ENCODE measurements around the gene PHLDA1.

Gene PHLDA1

DNA sequence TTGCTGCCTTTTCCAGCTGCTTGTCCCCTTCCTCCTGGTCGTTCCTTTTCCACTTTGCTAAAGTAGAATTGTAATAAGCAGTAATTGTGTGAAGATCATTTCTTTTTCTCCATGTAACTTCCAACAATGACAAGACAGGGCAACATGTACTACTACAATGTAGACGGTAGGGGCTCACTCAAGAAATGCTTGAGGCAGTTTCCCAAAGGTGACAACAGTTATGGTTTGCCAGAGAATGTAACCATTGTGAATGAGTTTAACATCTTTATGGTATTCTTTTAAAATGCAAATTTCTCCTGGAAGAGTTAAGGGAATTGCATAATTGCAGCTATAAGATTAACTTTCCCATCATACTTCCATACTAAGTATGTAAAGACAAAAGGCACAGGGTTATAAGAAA is 23.8 kb upstream of the PHLDA1 start:
- Histone ChIP-seq H3K27ac (ENCODE audit: low read depth, low read length, poor library complexity, severe bottlenecking) (no peak overlapping the region), H3K4me2 (ENCODE audit: low read length) (no peak overlapping the region), H3K27me3 (ENCODE audit: insufficient read depth, low read length) (no peaks in the 10 kb centered on the region), H3K9me2 (ENCODE audit: low read depth, low read length) (no peaks in the 10 kb centered on the region), H3K9me3 (ENCODE audit: low read length) (no peaks in the 10 kb centered on the region), H4K20me1 (ENCODE audit: insufficient read depth, low read length) (no peaks in the 10 kb centered on the region; the same call in 1 of the 2 replicates), H2AFZ (ENCODE audit: low read length) (no peak overlapping the region), H3K4me1 (ENCODE audit: insufficient read depth, low read length, severe bottlenecking) (no peaks in the 10 kb centered on the region), H3K4me3 (ENCODE audit: low read depth, low read length, poor library complexity, severe bottlenecking) (no peak overlapping the region), H3K79me2 (ENCODE audit: insufficient read depth, low read length) (no peaks in the 10 kb centered on the region; the same call in 1 of the 2 replicates), H3K9ac (ENCODE audit: low read length) (no peak overlapping the region), H3K36me3 (ENCODE audit: insufficient read depth, low read length) (peaks cover 98% of the 10 kb centered on the region), H3F3A (ENCODE audit: insufficient read depth, low read length) (no peaks in the 10 kb centered on the region)
- TF ChIP-seq, protein P1, sequence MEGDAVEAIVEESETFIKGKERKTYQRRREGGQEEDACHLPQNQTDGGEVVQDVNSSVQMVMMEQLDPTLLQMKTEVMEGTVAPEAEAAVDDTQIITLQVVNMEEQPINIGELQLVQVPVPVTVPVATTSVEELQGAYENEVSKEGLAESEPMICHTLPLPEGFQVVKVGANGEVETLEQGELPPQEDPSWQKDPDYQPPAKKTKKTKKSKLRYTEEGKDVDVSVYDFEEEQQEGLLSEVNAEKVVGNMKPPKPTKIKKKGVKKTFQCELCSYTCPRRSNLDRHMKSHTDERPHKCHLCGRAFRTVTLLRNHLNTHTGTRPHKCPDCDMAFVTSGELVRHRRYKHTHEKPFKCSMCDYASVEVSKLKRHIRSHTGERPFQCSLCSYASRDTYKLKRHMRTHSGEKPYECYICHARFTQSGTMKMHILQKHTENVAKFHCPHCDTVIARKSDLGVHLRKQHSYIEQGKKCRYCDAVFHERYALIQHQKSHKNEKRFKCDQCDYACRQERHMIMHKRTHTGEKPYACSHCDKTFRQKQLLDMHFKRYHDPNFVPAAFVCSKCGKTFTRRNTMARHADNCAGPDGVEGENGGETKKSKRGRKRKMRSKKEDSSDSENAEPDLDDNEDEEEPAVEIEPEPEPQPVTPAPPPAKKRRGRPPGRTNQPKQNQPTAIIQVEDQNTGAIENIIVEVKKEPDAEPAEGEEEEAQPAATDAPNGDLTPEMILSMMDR (IDR thresholded peaks at IDR 0.05; ENCODE audit: low read length): no peak
- no peak for TF ChIP-seq EZH2 (IDR thresholded peaks at IDR 0.05; ENCODE audit: borderline replicate concordance, low read length)

DNA sequence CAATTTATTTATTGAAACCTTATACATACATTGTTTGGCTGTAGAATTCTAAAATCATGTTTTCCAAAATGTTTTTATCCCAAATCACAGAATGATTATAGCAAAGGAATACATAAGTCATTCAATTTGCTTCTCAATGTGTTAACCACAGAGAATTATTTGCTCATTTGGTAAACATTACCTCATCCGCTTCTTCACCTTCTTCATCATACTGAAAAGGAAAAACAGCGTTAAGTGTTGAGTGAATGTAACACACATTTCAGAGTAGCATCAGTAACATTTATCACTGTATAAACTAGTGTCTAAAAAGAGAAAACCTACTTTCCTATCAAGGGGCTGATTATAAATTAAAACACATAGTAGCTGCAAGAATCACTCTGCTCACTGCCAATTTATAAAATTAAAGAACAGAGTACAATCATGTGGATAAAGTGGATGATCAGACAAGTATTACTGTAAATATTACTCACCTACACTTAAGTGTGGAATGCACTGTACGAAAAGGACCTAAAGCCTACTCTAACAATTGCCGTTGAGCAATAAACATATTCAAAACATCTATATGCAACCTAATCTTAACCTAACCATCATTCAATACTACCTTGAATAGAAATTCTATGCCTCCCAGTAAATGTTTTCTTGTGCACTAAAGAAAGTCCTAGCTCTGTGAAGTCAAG is 18.1 kb upstream of the PHLDA1 start:
- no peaks in the 10 kb centered on the region for H3K4me1 ChIP-seq (ENCODE audit: insufficient read depth, low read length, severe bottlenecking)
- no peak for TF ChIP-seq EZH2 (IDR thresholded peaks at IDR 0.05; ENCODE audit: borderline replicate concordance, low read length)
- TF ChIP-seq, protein P1 (IDR thresholded peaks at IDR 0.05; ENCODE audit: low read length): no peak

DNA sequence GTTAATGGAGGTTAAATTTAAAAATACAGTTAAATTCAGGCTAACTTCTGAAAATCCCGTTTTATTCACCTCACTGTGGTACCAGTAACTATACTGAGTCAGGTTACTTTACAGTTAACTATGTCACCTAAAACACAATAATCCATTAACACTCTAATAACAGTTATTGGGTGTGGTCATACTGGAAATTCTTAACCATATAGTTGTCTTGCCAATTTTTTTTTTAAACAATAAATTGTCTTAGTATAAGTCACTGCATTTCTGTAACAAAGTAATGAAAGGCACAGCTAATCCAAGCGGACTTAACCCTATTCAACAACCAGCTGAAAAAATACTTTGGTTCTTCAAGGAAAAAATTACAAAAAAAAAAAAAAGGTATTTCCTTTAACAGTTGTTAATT is 16.2 kb upstream of the PHLDA1 start:
- Histone ChIP-seq H4K20me1 (ENCODE audit: insufficient read depth, low read length) (no peaks in the 10 kb centered on the region), H3K36me3 (ENCODE audit: insufficient read depth, low read length) (peaks cover 81% of the 10 kb centered on the region), H3K79me2 (ENCODE audit: insufficient read depth, low read length) (no peaks in the 10 kb centered on the region)

More for the DNA sequence above, 18.1 kb upstream of the PHLDA1 start:
- Histone ChIP-seq H3K79me2 (ENCODE audit: insufficient read depth, low read length) (no peaks in the 10 kb centered on the region), H3F3A (ENCODE audit: insufficient read depth, low read length) (no peaks in the 10 kb centered on the region), H3K9me2 (ENCODE audit: low read depth, low read length) (no peaks in the 10 kb centered on the region), H3K9ac (ENCODE audit: low read length) (no peak overlapping the region), H3K4me3 (ENCODE audit: low read depth, low read length, poor library complexity, severe bottlenecking) (no peak overlapping the region), H3K9me3 (ENCODE audit: low read length) (no peaks in the 10 kb centered on the region), H3K27ac (ENCODE audit: low read depth, low read length, poor library complexity, severe bottlenecking) (no peak overlapping the region), H3K4me2 (ENCODE audit: low read length) (no peak overlapping the region), H3K27me3 (ENCODE audit: insufficient read depth, low read length) (no peaks in the 10 kb centered on the region), H4K20me1 (ENCODE audit: insufficient read depth, low read length) (no peaks in the 10 kb centered on the region), H2AFZ (ENCODE audit: low read length) (no peak overlapping the region), H3K36me3 (ENCODE audit: insufficient read depth, low read length) (peaks cover 92% of the 10 kb centered on the region)

More for the DNA sequence above, 16.2 kb upstream of the PHLDA1 start:
- H3K9me2 ChIP-seq (ENCODE audit: low read depth, low read length): no peaks in the 10 kb centered on the region
- H3K4me2 ChIP-seq (ENCODE audit: low read length): no peak overlapping the region
- no peaks in the 10 kb centered on the region for H3F3A ChIP-seq (ENCODE audit: insufficient read depth, low read length)
- no peaks in the 10 kb centered on the region for H3K4me1 ChIP-seq (ENCODE audit: insufficient read depth, low read length, severe bottlenecking)
- no peak overlapping the region for H3K27ac ChIP-seq (ENCODE audit: low read depth, low read length, poor library complexity, severe bottlenecking)
- H3K4me3 ChIP-seq (ENCODE audit: low read depth, low read length, poor library complexity, severe bottlenecking): no peak overlapping the region
- H3K27me3 ChIP-seq (ENCODE audit: insufficient read depth, low read length): no peaks in the 10 kb centered on the region
- TF ChIP-seq, protein P1 (IDR thresholded peaks at IDR 0.05; ENCODE audit: low read length): no peak
- TF ChIP-seq EZH2 (IDR thresholded peaks at IDR 0.05; ENCODE audit: borderline replicate concordance, low read length): no peak
- H3K9ac ChIP-seq (ENCODE audit: low read length): no peak overlapping the region
- no peaks in the 10 kb centered on the region for H3K9me3 ChIP-seq (ENCODE audit: low read length)
- no peak overlapping the region for H2AFZ ChIP-seq (ENCODE audit: low read length)

All from OCI-LY1 (cell line).